GM12865 (cell line): ENCODE data around the gene SYNRG.

Source experiments
- DNase-seq: peaks from one replicate; pipeline ENCODE4 v3.0.0; 2010; ENCODE audit warnings: low read depth
- H3K4me3 ChIP-seq: 2 replicates; pipeline ENCODE4 v1.5.1; 2011; ENCODE audit warnings: mild to moderate bottlenecking, low read depth, low read length, control low read depth
- TF ChIP-seq, protein P1 (sequence below): IDR thresholded peaks from 2 replicates; pipeline ENCODE4 v1.5.1; 2011; ENCODE audit warnings: low read length, control low read depth, low read depth, inconsistent platforms; ENCODE audit not compliant: insufficient read depth; ENCODE audit errors: missing control alignments

Gene SYNRG

DNA sequence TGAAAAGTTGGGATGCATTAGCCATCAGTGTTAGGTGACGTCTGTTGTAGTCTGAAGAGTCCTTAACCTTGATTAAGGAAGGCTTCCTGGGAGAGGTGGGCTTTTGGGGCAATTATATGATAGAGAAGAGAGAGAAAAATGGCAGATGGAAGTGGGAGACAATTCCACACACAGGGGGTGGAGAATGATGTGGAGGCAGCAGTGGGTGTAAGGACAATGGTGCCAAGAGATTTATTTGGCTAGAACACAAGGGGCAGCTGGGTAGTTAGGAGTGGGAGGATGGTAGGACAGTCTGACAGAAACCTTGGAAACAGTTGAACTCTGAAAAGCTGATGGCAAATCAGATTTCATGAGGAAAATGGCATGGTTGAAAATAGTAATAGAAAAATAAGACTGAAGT, 130.2 kb downstream of the SYNRG start:
- H3K4me3 ChIP-seq = no peak overlapping the region
- no peak for DNase-seq
- TF ChIP-seq, protein P1, sequence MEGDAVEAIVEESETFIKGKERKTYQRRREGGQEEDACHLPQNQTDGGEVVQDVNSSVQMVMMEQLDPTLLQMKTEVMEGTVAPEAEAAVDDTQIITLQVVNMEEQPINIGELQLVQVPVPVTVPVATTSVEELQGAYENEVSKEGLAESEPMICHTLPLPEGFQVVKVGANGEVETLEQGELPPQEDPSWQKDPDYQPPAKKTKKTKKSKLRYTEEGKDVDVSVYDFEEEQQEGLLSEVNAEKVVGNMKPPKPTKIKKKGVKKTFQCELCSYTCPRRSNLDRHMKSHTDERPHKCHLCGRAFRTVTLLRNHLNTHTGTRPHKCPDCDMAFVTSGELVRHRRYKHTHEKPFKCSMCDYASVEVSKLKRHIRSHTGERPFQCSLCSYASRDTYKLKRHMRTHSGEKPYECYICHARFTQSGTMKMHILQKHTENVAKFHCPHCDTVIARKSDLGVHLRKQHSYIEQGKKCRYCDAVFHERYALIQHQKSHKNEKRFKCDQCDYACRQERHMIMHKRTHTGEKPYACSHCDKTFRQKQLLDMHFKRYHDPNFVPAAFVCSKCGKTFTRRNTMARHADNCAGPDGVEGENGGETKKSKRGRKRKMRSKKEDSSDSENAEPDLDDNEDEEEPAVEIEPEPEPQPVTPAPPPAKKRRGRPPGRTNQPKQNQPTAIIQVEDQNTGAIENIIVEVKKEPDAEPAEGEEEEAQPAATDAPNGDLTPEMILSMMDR = no peak

DNA sequence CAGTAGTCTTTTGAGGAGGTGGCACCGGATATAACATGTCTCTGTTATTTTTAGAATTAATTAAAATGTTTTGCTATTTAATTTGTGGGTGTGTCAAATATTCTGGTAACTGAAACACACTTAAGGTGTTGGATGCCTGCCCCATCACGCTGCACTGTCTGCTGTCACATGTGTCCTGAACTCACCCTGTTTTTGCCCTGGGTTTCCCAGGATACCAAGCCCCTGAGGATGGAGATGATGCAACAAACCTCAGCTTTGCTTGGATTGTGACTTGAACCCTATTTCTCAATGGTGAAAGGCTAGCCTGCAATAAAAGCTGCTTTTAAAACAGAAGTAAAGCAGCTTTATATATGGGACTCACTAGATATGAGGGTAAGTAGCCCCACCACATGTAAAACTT, 131.0 kb downstream of the SYNRG start:
- no peak for DNase-seq
- TF ChIP-seq, protein P1 = no peak
- no peak overlapping the region for H3K4me3 ChIP-seq

- TF ChIP-seq, protein P1 = no peak
- DNase-seq = no peak
- no peak overlapping the region for H3K4me3 ChIP-seq
Measured at GRCh38 chr17:37476431-37477120, 132.6 kb downstream of the SYNRG start.

DNA sequence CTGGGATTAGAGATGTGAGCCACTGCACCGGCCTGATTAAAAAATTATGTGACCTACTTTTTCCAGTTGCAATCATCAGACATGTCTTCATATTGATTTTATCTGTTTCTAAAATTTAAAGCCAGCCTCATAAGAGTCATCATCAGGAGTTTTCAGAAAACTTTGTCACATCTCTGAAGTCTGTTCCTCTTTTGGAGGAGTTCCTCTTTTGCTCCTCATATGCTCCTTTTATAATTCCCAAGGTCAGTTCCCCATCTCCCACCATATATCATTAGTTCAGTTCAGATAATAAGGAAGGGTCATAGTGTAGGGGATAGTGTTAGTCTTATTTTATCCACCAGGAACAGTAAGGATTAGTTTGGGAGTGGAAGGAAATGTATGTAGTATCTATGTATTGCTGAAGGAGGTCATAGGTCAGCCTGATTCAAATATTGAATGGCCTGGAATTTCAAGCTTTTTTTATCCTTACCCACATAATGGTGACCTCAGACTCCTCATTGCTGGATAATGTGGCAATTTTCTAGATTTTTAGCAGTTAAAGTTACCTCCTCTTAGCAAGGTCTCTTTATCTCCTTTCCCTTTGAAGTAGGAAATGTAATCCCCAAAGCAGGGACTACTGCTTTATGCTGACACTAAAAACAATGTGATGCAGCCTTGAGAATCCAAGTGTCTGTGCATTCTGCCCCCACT, 133.3 kb downstream of the SYNRG start:
- DNase-seq = no peak
- TF ChIP-seq, protein P1 = no peak

DNA sequence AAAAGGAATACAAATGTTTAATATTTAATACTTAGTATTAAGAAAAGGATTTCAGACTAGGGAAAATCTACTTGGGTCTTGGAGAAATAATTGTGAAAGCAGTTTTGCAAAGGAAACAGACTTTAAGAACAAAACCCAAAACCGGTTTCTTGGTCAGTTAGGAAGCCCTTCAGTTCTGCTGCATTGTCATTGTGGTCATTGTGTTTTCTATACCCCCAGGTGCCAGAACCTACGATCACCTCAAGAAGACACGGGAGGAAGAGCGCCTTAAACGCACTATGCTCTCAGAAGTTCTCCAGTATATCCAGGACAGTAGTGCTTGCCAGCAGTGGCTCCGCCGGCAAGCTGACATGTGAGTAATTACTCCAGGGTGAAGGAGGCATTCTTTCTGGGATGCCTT, 139.0 kb downstream of the SYNRG start:
- TF ChIP-seq, protein P1 = no peak
- no peak overlapping the region for H3K4me3 ChIP-seq
- DNase-seq = no peak

More for the DNA sequence above, 133.3 kb downstream of the SYNRG start:
- H3K4me3 ChIP-seq = no peak overlapping the region

- no peak overlapping the region for H3K4me3 ChIP-seq
- TF ChIP-seq, protein P1 = no peak
- no peak for DNase-seq
Measured at GRCh38 chr17:37466471-37466870, 142.7 kb downstream of the SYNRG start.
